Midbrain (tissue), 1 donor: ENCODE data around the gene UTF1.
"Not testable (repeated sequence)": the region's sequence is repeated elsewhere in the genome, so short reads cannot be mapped to it uniquely, and the experiment has no call there.

Source experiments
- DNase-seq: peaks from one replicate; lab custom pipeline; 2025; lab: John Stamatoyannopoulos, UW

UTF1 gene

GRCh38 chr10:133229265-133230043 lies 563 bp upstream of the UTF1 start:
- no peak for DNase-seq

- no peak for DNase-seq
Observed at GRCh38 chr10:133230387-133231195, 574 bp downstream of the UTF1 start.

GRCh38 chr10:133231244-133231945 lies 1.4 kb downstream of the UTF1 start:
- no peak for DNase-seq

- no peak for DNase-seq
Observed at GRCh38 chr10:133231946-133232574, 2.0 kb downstream of the UTF1 start.

GRCh38 chr10:133234796-133235195 lies 4.8 kb downstream of the UTF1 start:
- not testable (repeated sequence) for DNase-seq

- DNase-seq: no peak
Observed at GRCh38 chr10:133235265-133235855, 5.3 kb downstream of the UTF1 start.

GRCh38 chr10:133235932-133236331 lies 5.9 kb downstream of the UTF1 start:
- DNase-seq: no peak

- DNase-seq: no peak
Observed at GRCh38 chr10:133236401-133237240, 6.6 kb downstream of the UTF1 start.

- no peak for DNase-seq
Observed at GRCh38 chr10:133237241-133237587, 7.2 kb downstream of the UTF1 start.

GRCh38 chr10:133237588-133238465 lies 7.8 kb downstream of the UTF1 start, which contains the start of gene VENTX:
VENTX (plus strand) TSS chr10:133237855; CDS start chr10:133237915, 60 bp downstream.
- DNase-seq: no peak

- no peak for DNase-seq
Observed at GRCh38 chr10:133238466-133238804, 8.4 kb downstream of the UTF1 start.

GRCh38 chr10:133239990-133240389 lies 10.0 kb downstream of the UTF1 start:
- DNase-seq: no peak

- DNase-seq: no peak
Observed at GRCh38 chr10:133241501-133242205, 11.6 kb downstream of the UTF1 start.

- no peak for DNase-seq
Observed at GRCh38 chr10:133242611-133243356, 12.8 kb downstream of the UTF1 start.

- DNase-seq: no peak
Observed at GRCh38 chr10:133243593-133243992, 13.6 kb downstream of the UTF1 start.

GRCh38 chr10:133245439-133246235 lies 15.6 kb downstream of the UTF1 start:
- DNase-seq: no peak

GRCh38 chr10:133246236-133246626 lies 16.2 kb downstream of the UTF1 start:
- no peak for DNase-seq
